Activated CD4-positive, alpha-beta T cell treated with anti-CD3 and anti-CD28 coated beads for 36 hours (primary cell): ENCODE measurements around the gene BRD7. TPM values are rescaled to one million over a fixed set of nuclear protein-coding genes. Genes with fewer than 3 reads are reported as not detected.

Experiments used
- ATAC-seq: fragments of 200-7000 bp; cut with Tn5 transposase; one replicate; pipeline ENCODE4 v1.10.0; 2021; ENCODE audit warnings: mild to moderate bottlenecking, moderate library complexity
- CTCF ChIA-PET: fragments of 350-600 bp; sonication (Branson Sonifier 250); formaldehyde crosslinking; loops from one replicate; lab custom pipeline; 2021; ENCODE audit warnings: antibody characterized with exemption; lab: Charles Lee
- POLR2A ChIA-PET: fragments of 350-600 bp; sonication (Branson Sonifier 250); formaldehyde crosslinking; loops from one replicate; lab custom pipeline; 2021; ENCODE audit warnings: antibody characterized with exemption, inconsistent platforms; lab: Charles Lee
- DNase-seq: peaks from one replicate; pipeline ENCODE4 v3.0.0-alpha.2; 2020
- H3K27ac Mint-ChIP-seq: one replicate; pipeline ENCODE4 v1.8.0; 2021; ENCODE audit warnings: mixed read lengths
- H3K27me3 Mint-ChIP-seq: one replicate; pipeline ENCODE4 v1.8.0; 2021; ENCODE audit warnings: mixed read lengths
- H3K36me3 Mint-ChIP-seq: one replicate; pipeline ENCODE4 v1.8.0; 2021; ENCODE audit warnings: low read depth, mixed read lengths
- H3K4me1 Mint-ChIP-seq: one replicate; pipeline ENCODE4 v1.8.0; 2021; ENCODE audit warnings: mixed read lengths
- H3K4me3 Mint-ChIP-seq: one replicate; pipeline ENCODE4 v1.8.0; 2021; ENCODE audit warnings: mild to moderate bottlenecking, moderate library complexity, mixed read lengths
- H3K9me3 Mint-ChIP-seq: one replicate; pipeline ENCODE4 v1.8.0; 2021; ENCODE audit warnings: low read depth, mixed read lengths
- intact Hi-C, 2 experiments: fragments of 100-400 bp; cut with DNase I in 1 of 2; cut with micrococcal nuclease in 1 of 2; formaldehyde crosslinking; loops; one replicate each; pipeline versions ENCODE4 v1.14.2 to v1.15.1; 2022 to 2024; cut with DNase I, micrococcal nuclease
- total RNA-seq, 2 experiments: library from RNA; stranded (reverse); gene quantifications; one replicate each; pipeline ENCODE4 v1.2.3, GENCODE V29; 2021

BRD7 gene
- total RNA-seq, 2 experiments from 2014 or later: 87.7 to 104 TPM

DNA sequence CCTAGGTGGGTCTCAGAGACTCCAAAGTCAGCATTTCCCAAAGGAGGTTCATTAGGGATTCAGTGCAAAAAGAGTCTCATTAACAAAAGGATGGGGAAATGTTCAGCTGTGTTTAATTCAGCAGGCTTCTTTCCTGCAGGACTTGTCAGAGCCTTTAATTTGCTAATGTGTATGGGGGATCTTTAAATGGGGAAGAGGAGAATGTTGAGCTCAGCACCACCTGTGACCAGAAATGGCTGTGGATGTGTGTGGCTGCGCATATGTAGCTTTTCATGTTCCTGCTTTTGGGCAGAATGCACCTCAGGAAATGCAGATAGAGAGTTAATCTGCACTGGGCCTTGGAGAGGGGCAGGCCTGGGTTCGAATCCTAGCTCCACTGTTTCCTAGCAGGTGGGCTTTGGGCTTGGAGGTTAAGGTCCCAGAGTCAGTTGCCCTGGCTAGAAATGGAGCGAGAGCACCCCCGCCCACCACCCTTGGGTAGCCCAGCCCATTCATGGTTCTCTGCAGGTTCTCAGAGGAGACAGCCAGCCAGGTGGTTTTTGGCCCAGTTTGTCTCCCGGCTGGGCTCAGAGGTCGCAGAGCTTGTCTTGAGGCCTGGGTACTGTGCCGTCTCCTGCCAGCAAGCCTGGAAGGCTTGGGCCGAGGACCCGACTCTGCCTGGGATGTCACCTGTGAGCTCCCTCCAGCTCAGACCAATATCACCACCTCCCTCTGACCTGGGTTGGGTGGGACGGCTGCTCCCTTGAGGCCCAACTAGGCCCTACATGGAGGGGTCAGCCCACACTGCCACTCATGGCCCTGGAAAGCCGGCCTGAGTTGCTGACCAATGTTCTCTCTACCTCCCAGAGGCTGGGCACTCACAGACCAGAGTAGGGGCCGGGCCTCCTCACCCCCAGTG is 93.1 kb downstream of the BRD7 start:
- peaks cover 92% of the 10 kb centered on the region for H3K4me1 Mint-ChIP-seq
- POLR2A ChIA-PET: interaction anchor here (0.6 to 3.1 kb wide), 3 partner anchors 9 to 25 kb away, joined by 3 to 11 read pairs (median 4); no protein-coding TSS in a partner anchor
- no peak for ATAC-seq

DNA sequence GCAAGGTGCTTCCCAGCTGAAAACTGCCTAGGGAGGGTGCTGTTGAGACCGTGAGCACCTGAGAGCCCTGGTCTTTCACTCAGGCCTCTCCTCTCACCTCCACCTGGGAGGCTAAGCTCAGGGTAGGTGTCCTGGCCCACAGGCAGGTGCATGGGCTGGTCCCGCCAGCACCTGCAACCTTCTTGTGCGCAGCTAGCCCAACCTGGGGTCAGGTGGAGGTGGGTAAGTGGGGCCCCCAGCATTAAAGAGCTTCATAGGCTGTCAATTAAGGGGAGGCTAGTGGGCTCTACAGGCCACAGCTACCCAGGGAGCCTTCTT is 93.7 kb downstream of the BRD7 start:
- no peaks in the 10 kb centered on the region for H3K27me3 Mint-ChIP-seq
- CTCF ChIA-PET: interaction anchor here (0.5 to 2.6 kb wide), 12 partner anchors 10 to 530 kb away, joined by 3 to 16 read pairs (median 3); partner anchors contain the start of genes ADCY7 and CNEP1R1

More for the DNA sequence above, 93.1 kb downstream of the BRD7 start:
- Mint-ChIP-seq H3K27me3 (no peaks in the 10 kb centered on the region), H3K4me3 (peak overlapping the region; percentile 97), H3K27ac (peak overlapping the region; percentile 100), H3K36me3 (peaks cover 37% of the 10 kb centered on the region), H3K9me3 (no peaks in the 10 kb centered on the region)
- intact Hi-C loops: loop anchor here (1.0 to 5.0 kb wide), 5 partner anchors 8 to 492 kb away; partner anchors contain the start of gene CYLD (in 2 of the 2)
- no peak for DNase-seq
- CTCF ChIA-PET: interaction anchor here (0.5 to 2.6 kb wide), 8 partner anchors 11 to 89 kb away, joined by 3 to 13 read pairs (median 3); partner anchors contain the start of gene ADCY7

DNA sequence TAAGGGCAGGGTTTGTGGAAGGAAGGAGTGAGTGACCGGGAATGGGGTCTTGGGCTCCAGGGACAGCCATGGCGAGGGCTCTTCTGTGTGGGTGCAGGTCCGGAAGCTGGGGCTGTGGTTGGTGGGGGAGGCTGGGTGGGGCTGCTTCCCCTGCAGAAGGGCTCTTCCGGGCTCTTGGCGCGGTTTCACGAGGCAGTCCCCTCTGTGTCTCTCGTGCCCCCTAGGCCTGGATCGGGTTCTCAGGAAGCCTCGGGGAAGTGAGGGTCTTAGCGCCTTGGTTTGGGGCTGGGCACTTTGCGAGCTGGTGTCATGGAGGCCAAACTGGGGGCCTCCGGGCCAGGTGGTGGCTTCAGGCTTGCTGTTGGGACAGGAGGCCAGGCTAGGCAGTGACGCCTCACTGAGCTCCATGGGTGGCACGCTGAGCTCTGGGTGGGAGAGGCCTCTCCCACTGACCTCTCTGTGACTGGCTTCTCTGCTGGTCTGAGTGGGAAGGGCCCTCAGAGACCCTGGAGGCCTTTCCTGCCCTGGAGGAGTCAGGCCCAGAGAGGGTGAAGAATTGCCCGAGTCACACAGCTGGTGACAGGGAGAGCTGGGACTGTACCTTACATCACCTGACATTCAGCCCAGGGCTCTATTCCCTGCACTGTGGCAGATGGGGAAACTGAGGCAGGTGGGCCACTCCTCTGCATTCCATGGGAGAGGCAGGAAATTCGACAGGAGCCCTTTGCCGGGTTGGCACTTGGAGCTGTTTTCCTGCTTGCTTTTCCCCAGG is 94.3 kb downstream of the BRD7 start:
- Mint-ChIP-seq H3K27ac (peak overlapping the region; percentile 100), H3K27me3 (no peaks in the 10 kb centered on the region), H3K4me1 (peaks cover 92% of the 10 kb centered on the region), H3K4me3 (peak overlapping the region; percentile 97), H3K36me3 (peaks cover 30% of the 10 kb centered on the region), H3K9me3 (no peaks in the 10 kb centered on the region)
- ChIA-PET POLR2A (interaction anchor here (0.6 to 3.1 kb wide), 6 partner anchors 10 to 491 kb away, joined by 3 to 11 read pairs (median 4); no protein-coding TSS in a partner anchor), CTCF (interaction anchor here (0.7 to 2.6 kb wide), 12 partner anchors 9 to 531 kb away, joined by 3 to 16 read pairs (median 3); partner anchors contain the start of genes ADCY7 and CNEP1R1)
- DNase-seq (peak; percentile 66), ATAC-seq (peak; percentile 27)
- intact Hi-C loops: loop anchor here (5.0 kb wide), 2 partner anchors 62 to 493 kb away; no protein-coding TSS in a partner anchor

More for the DNA sequence above, 93.7 kb downstream of the BRD7 start:
- intact Hi-C loops: loop anchor here (5.0 kb wide), 2 partner anchors 63 to 492 kb away; no protein-coding TSS in a partner anchor
- DNase-seq (no peak), ATAC-seq (no peak)
- POLR2A ChIA-PET: interaction anchor here (0.6 to 3.1 kb wide), 3 partner anchors 10 to 24 kb away, joined by 3 to 11 read pairs (median 4); no protein-coding TSS in a partner anchor
- Mint-ChIP-seq H3K4me1 (peaks cover 92% of the 10 kb centered on the region), H3K27ac (peak overlapping the region; percentile 100), H3K9me3 (no peaks in the 10 kb centered on the region), H3K36me3 (peaks cover 32% of the 10 kb centered on the region), H3K4me3 (peak overlapping the region; percentile 97)

DNA sequence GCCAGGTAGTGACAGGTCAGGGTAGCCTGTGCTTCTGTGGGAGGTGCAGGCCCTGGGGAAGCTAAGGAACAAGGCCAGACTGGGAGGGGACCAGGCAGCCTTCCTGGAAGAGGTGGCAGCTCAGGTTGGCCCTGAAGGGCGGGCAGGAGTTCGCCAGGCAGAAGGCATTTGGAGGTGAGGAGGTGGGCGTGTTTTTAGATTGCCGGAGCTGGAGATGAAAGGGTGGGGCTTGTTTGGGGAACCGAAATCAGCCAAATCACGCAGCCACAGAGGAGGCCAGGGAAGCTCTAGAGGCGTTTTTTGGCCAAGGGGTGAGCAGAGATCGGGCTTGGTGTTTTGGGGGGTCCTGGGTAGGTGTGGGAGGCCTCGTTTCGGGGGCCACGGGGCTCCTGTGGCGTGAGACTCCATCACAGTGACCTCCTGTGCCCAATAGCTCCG is 94.9 kb downstream of the BRD7 start:
- peak overlapping the region; percentile 100 for H3K27ac Mint-ChIP-seq
- peaks cover 92% of the 10 kb centered on the region for H3K4me1 Mint-ChIP-seq
- DNase-seq (peak; percentile 73), ATAC-seq (peak; percentile 37)
- H3K4me3 Mint-ChIP-seq: peak overlapping the region; percentile 97
- POLR2A ChIA-PET: interaction anchor here (0.6 to 3.1 kb wide), 7 partner anchors 9 to 492 kb away, joined by 3 to 11 read pairs (median 3); no protein-coding TSS in a partner anchor
- no peaks in the 10 kb centered on the region for H3K9me3 Mint-ChIP-seq
- H3K36me3 Mint-ChIP-seq: peaks cover 33% of the 10 kb centered on the region
- no peaks in the 10 kb centered on the region for H3K27me3 Mint-ChIP-seq
- intact Hi-C loops: no loop called here
- CTCF ChIA-PET: interaction anchor here (0.6 to 2.6 kb wide), 9 partner anchors 9 to 532 kb away, joined by 3 to 16 read pairs (median 4); partner anchors contain the start of genes ADCY7 and CNEP1R1

DNA sequence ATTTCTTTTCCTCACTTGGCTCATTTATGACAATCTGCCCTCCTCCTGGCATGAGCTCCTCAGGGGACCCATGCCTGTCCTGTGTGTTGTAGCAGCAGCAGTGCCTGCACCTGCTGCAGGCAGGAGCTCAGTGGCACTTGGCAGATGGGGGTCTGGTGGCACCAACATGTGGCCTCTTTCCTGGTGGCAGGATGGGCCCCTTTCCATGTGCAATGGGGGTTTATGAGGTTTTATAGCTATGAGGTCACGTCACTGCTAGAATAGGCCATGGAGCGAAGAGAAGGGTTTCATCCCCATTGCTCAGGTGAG is 95.5 kb downstream of the BRD7 start:
- H3K4me1 Mint-ChIP-seq: peaks cover 92% of the 10 kb centered on the region
- intact Hi-C loops: no loop called here
- ATAC-seq: no peak
- POLR2A ChIA-PET: interaction anchor here (1.0 to 3.1 kb wide), 6 partner anchors 9 to 492 kb away, joined by 3 to 11 read pairs (median 3); no protein-coding TSS in a partner anchor
- H3K27me3 Mint-ChIP-seq: no peaks in the 10 kb centered on the region
- no peak for DNase-seq
- H3K9me3 Mint-ChIP-seq: no peaks in the 10 kb centered on the region
- CTCF ChIA-PET: interaction anchor here (0.6 to 2.6 kb wide), 9 partner anchors 8 to 248 kb away, joined by 3 to 16 read pairs (median 4); partner anchors contain the start of genes ADCY7 and CNEP1R1
- peak overlapping the region; percentile 97 for H3K4me3 Mint-ChIP-seq
- H3K36me3 Mint-ChIP-seq: peaks cover 32% of the 10 kb centered on the region
- peak overlapping the region; percentile 100 for H3K27ac Mint-ChIP-seq

DNA sequence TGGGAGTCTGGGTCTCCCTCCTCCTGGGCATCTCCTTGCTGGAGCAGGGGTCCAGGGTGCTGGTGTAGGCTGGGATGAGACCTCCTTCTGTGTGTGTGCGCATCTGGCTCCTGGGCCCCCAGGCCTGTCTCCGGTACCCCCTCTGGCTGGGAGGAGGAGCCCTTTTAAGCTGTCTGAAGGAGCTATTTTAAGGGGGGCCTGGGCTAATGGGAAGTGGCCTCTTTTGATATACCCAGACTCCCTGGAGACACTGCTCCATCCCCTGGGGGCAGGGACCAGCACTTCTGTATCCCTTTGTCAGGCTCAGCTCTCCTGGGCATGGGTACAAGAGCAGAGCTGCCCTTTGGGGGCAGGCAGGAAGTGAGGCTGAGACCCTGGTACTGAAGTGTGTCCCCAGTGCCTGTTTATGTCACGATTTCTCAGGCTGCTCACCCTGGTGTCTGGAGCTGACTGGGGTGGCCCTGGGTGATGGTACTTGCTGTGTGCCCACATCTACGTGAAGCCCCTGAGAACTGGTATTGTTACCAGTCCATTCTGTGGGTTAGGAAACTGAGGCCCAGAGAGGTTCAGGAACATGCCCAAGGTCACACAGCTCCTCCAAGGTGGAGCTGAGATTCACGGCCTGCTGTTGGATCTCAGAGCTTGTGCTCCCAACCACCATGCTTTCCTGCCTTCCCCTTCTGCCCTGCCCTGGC is 96.0 kb downstream of the BRD7 start:
- intact Hi-C loops: no loop called here
- H3K27me3 Mint-ChIP-seq: no peaks in the 10 kb centered on the region
- ChIA-PET POLR2A (interaction anchor here (1.0 to 3.1 kb wide), 5 partner anchors 8 to 493 kb away, joined by 3 to 11 read pairs (median 3); no protein-coding TSS in a partner anchor), CTCF (interaction anchor here (0.6 to 2.3 kb wide), 5 partner anchors 12 to 248 kb away, joined by 3 to 16 read pairs (median 5); partner anchors contain the start of gene CNEP1R1)
- H3K27ac Mint-ChIP-seq: peak overlapping the region; percentile 100
- peak overlapping the region; percentile 97 for H3K4me3 Mint-ChIP-seq
- H3K36me3 Mint-ChIP-seq: peaks cover 27% of the 10 kb centered on the region
- DNase-seq (no peak), ATAC-seq (no peak)
- peaks cover 89% of the 10 kb centered on the region for H3K4me1 Mint-ChIP-seq
- no peaks in the 10 kb centered on the region for H3K9me3 Mint-ChIP-seq

DNA sequence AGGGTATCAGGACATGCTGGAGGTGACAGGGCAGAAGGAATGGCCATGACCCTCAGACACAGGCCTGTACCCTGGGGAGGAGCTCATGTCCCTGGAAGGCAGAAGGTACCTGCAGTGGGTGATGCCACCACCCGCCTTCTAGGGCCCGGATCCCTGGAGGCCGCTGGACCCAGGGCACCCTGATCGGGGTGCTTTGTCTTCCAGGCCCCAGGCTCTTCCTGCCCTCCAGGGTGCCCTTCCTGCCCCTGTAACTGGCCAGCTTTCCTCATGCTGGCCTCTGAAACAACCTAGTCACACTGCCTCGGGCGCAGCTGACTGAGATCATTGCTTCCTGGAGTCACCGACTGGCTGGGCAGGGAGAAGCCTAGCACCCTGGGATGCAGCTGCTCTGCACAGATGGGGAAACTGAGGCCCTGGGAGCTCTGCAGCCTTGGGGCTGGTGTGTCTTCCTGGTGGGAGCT is 96.6 kb downstream of the BRD7 start:
- Mint-ChIP-seq H3K4me1 (peaks cover 86% of the 10 kb centered on the region), H3K9me3 (no peaks in the 10 kb centered on the region), H3K36me3 (peaks cover 27% of the 10 kb centered on the region), H3K27ac (peak overlapping the region; percentile 51), H3K4me3 (no peak overlapping the region), H3K27me3 (no peaks in the 10 kb centered on the region)
- CTCF ChIA-PET: interaction anchor here (1.2 to 1.6 kb wide), 2 partner anchors 11 to 58 kb away, joined by 5 read pairs; no protein-coding TSS in a partner anchor
- POLR2A ChIA-PET: interaction anchor here (1.0 kb wide), 1 partner anchor 26 kb away, joined by 3 read pairs; no protein-coding TSS in a partner anchor
- no peak for ATAC-seq
- intact Hi-C loops: no loop called here
- DNase-seq: no peak

DNA sequence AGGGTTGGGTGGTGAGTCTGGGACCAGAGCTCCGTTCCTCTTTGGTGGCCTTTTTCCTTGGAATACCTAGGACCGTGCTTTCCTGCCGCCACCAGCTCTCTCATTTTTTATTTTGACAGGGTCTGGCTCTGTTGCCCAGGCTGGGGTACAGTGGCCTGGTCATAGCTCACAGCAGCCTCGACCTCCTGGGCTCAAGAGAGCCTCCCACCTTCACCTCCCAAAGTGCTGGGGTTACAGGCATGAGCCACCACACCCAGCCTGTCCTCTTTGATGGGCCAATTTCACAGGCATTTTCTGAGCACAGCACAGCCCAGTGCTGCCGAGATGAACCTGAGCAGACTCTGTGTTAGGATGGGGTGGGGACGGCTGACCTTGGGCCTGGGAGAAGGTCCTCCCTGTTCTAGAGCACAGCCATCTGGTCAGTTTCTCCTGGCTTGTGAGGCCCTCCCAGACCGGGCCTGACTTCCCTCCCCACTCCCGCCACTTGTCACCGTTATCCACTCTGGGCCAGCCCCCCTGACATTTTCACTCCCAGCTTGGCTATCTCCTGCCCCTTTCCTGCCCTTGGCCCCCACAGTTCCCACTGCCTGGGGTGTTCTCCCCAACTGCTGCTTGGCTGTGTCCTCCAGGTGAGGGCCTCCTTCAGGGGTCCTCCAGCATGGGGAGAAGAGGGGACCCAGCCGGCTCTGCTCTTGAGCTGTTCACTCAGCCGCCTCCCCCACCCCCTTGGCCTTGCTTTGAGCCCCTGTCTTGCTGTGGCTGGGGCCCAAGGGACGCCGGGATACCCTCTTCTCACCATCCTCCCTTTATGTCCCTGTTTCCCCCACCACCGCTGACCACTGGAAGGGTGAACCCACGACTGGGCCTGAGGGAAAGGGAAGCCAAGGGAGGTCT is 97.4 kb downstream of the BRD7 start:
- Mint-ChIP-seq H3K27ac (peak overlapping the region; percentile 60), H3K9me3 (no peaks in the 10 kb centered on the region), H3K4me1 (peaks cover 79% of the 10 kb centered on the region), H3K4me3 (no peak overlapping the region), H3K36me3 (peaks cover 24% of the 10 kb centered on the region), H3K27me3 (no peaks in the 10 kb centered on the region)
- ChIA-PET POLR2A (no interaction called here), CTCF (interaction anchor here (0.7 to 1.3 kb wide), 3 partner anchors 26 to 469 kb away, joined by 3 read pairs; no protein-coding TSS in a partner anchor)
- ATAC-seq (no peak), DNase-seq (no peak)
- intact Hi-C loops: no loop called here

DNA sequence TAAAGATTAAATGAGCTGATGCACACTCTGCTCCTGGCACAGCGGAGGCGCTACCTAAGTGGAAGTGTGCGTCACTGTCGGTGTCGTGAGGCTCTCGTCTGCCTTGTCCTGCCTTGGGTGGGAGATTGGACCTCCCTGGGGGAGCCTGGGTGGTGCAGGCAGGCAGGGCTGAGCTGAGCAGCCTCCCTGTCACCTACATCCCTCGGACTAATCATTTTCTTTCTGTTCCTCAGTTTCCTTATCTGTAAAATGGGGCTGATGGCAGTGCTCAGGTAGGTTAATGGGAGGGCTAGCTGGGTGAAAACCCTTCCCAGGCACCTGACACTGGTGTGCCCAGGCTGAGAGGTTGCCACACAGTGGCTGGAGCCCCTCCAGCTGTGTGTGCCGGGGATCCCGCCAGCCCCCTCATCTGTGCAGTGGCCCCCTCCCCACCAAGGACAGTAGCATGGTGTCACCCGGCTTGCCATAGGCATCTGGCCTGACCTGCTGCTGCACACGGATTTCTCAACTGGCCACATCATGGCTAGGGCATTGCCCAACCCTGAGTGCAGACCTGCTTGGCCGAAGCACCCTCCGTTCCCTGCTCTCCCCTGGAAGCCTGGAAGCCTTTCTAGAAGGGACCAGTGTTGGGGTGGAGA is 98.2 kb downstream of the BRD7 start:
- DNase-seq: no peak
- Mint-ChIP-seq H3K27me3 (no peaks in the 10 kb centered on the region), H3K27ac (peak overlapping the region; percentile 8), H3K36me3 (peaks cover 24% of the 10 kb centered on the region), H3K4me3 (no peak overlapping the region), H3K4me1 (peaks cover 80% of the 10 kb centered on the region), H3K9me3 (no peaks in the 10 kb centered on the region)
- intact Hi-C loops: no loop called here
- CTCF ChIA-PET: interaction anchor here (0.6 to 1.8 kb wide), 4 partner anchors 8 to 102 kb away, joined by 3 to 5 read pairs (median 4); no protein-coding TSS in a partner anchor
- POLR2A ChIA-PET: interaction anchor here (0.7 kb wide), 1 partner anchor 286 kb away, joined by 3 read pairs; no protein-coding TSS in a partner anchor
- ATAC-seq: no peak
